Upper lobe of left lung (tissue), 4 donors: ENCODE results near the gene PAM.

Experiments
- POLR2A ChIP-seq, 4 donors: fragments of 450-650 bp; IDR thresholded peaks; one replicate each; pipeline ENCODE4 v1.5.1; 2016 to 2017; ENCODE audit warnings: antibody characterized with exemption in 4 of 4, mild to moderate bottlenecking in 2 of 4
- TF ChIP-seq, protein P1 (sequence below), 6 experiments: fragments of 450-650 bp in 4 of 6; fragments of 200-600 bp in 2 of 6; sonication (generic) in 2 of 6; IDR thresholded peaks; one replicate each; pipeline ENCODE4 v1.5.1; 2016 to 2019; ENCODE audit warnings: antibody characterized with exemption in 6 of 6

- TF ChIP-seq, protein P1, sequence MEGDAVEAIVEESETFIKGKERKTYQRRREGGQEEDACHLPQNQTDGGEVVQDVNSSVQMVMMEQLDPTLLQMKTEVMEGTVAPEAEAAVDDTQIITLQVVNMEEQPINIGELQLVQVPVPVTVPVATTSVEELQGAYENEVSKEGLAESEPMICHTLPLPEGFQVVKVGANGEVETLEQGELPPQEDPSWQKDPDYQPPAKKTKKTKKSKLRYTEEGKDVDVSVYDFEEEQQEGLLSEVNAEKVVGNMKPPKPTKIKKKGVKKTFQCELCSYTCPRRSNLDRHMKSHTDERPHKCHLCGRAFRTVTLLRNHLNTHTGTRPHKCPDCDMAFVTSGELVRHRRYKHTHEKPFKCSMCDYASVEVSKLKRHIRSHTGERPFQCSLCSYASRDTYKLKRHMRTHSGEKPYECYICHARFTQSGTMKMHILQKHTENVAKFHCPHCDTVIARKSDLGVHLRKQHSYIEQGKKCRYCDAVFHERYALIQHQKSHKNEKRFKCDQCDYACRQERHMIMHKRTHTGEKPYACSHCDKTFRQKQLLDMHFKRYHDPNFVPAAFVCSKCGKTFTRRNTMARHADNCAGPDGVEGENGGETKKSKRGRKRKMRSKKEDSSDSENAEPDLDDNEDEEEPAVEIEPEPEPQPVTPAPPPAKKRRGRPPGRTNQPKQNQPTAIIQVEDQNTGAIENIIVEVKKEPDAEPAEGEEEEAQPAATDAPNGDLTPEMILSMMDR (IDR thresholded peaks at IDR 0.05): no peak
- TF ChIP-seq POLR2A (IDR thresholded peaks at IDR 0.05): no peak
Measured at GRCh38 chr5:102767862-102768261, 12.8 kb downstream of the PAM start.
